Activated CD8-positive, alpha-beta T cell treated with anti-CD3 and anti-CD28 coated beads for 36 hours (primary cell): ENCODE data around the gene RTKN2. TPM values are rescaled to one million over a fixed set of nuclear protein-coding genes. Genes with fewer than 3 reads are reported as not detected.

Experiments used
- ATAC-seq: fragments of 200-7000 bp; cut with Tn5 transposase; one replicate; pipeline ENCODE4 v1.10.0; 2021; ENCODE audit warnings: mild to moderate bottlenecking, moderate library complexity
- CTCF ChIA-PET: fragments of 350-600 bp; sonication (Branson Sonifier 250); formaldehyde crosslinking; loops from one replicate; lab custom pipeline; 2021; ENCODE audit warnings: antibody characterized with exemption; lab: Charles Lee
- POLR2A ChIA-PET: fragments of 350-600 bp; sonication (Branson Sonifier 250); formaldehyde crosslinking; loops from one replicate; lab custom pipeline; 2021; ENCODE audit warnings: antibody characterized with exemption; lab: Charles Lee
- DNase-seq: peaks from one replicate; pipeline ENCODE4 v3.0.0-alpha.2; 2020
- H3K27ac Mint-ChIP-seq: one replicate; pipeline ENCODE4 v1.8.0; 2021; ENCODE audit warnings: mild to moderate bottlenecking, mixed read lengths
- H3K27me3 Mint-ChIP-seq: one replicate; pipeline ENCODE4 v1.8.0; 2021; ENCODE audit warnings: mixed read lengths
- H3K36me3 Mint-ChIP-seq: one replicate; pipeline ENCODE4 v1.8.0; 2021; ENCODE audit warnings: low read depth, mixed read lengths
- H3K4me1 Mint-ChIP-seq: one replicate; pipeline ENCODE4 v1.8.0; 2021; ENCODE audit warnings: low read depth, mixed read lengths
- H3K4me3 Mint-ChIP-seq: one replicate; pipeline ENCODE4 v1.8.0; 2021; ENCODE audit warnings: mild to moderate bottlenecking, moderate library complexity, mixed read lengths
- H3K9me3 Mint-ChIP-seq: one replicate; pipeline ENCODE4 v1.8.0; 2021; ENCODE audit warnings: mixed read lengths
- CTCF ChIP-seq: fragments of 200-600 bp; IDR thresholded peaks from one replicate; pipeline ENCODE4 v1.8.0; 2022; ENCODE audit warnings: antibody characterized with exemption, mild to moderate bottlenecking
- intact Hi-C: fragments of 100-400 bp; cut with micrococcal nuclease; formaldehyde crosslinking; loops from one replicate; pipeline ENCODE4 v1.10.0; 2022
- total RNA-seq, 2 experiments: library from RNA; stranded (reverse); gene quantifications; one replicate each; pipeline ENCODE4 v1.2.3, GENCODE V29; 2021

Gene RTKN2
- total RNA-seq, 2 experiments from 2014 or later, result 1.1 to 1.4 TPM

DNA sequence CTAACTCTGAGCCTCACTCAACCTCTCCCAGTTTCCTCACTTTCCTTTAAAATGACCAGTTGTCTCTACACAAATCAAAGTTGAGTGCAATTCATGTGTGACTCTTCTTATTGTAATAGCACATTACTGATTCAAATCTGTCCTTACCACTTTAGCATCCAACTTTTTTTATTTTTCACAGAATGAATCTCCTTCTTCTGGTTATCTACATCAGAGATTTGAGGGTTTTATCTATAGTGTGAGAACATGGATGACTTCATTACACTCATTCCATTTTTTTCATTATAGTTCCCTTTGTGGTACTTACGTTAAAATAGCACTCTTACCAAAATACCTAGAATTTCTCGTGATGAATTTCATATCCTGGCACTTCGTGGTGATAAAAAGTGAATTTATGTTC lies 43.3 kb downstream of the RTKN2 start:
- H3K27ac Mint-ChIP-seq, result no peak overlapping the region
- ChIA-PET CTCF (no interaction called here), POLR2A (interaction anchor here (0.9 kb wide), 1 partner anchor 12 kb away, joined by 3 read pairs; no protein-coding TSS in a partner anchor)
- H3K36me3 Mint-ChIP-seq, result no peaks in the 10 kb centered on the region
- no peak for TF ChIP-seq CTCF
- no peaks in the 10 kb centered on the region for H3K9me3 Mint-ChIP-seq
- peaks cover 4% of the 10 kb centered on the region for H3K4me1 Mint-ChIP-seq
- no peaks in the 10 kb centered on the region for H3K27me3 Mint-ChIP-seq
- intact Hi-C loops, result no loop called here
- DNase-seq, result no peak
- H3K4me3 Mint-ChIP-seq, result no peak overlapping the region
- peak; percentile 61 for ATAC-seq

DNA sequence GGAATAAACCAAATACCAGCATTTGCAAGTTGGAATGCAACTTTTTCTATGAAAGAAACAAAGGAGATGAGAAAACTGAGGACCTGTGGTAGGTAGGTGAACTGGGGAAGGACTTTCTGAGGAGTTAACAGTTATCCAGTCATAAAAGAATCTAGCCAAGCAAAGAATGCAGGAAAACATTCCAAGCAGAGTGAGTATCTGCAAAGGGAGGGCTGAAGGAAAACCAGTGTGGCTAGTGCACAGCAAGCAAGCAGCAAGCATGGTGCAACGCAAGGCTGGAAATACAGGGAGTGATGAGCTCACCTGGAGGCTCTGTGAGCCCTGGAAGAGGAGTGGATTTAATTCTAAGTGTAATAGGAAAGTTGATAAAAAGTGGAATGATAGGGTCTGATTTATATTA lies 44.0 kb downstream of the RTKN2 start:
- H3K27me3 Mint-ChIP-seq, result no peaks in the 10 kb centered on the region
- no peak overlapping the region for H3K27ac Mint-ChIP-seq
- H3K4me3 Mint-ChIP-seq, result no peak overlapping the region
- CTCF ChIA-PET, result no interaction called here
- no peak for TF ChIP-seq CTCF
- H3K9me3 Mint-ChIP-seq, result no peaks in the 10 kb centered on the region
- H3K36me3 Mint-ChIP-seq, result no peaks in the 10 kb centered on the region
- peaks cover 2% of the 10 kb centered on the region for H3K4me1 Mint-ChIP-seq
- DNase-seq, result no peak
- no peak for ATAC-seq
- POLR2A ChIA-PET, result interaction anchor here (0.9 kb wide), 1 partner anchor 12 kb away, joined by 3 read pairs; no protein-coding TSS in a partner anchor
- intact Hi-C loops, result no loop called here

GRCh38 chr10:62217683-62218082 lies 51.0 kb downstream of the RTKN2 start:
- intact Hi-C loops, result no loop called here
- no peak for ATAC-seq
- Mint-ChIP-seq H3K4me3 (no peak overlapping the region), H3K4me1 (peaks cover 3% of the 10 kb centered on the region), H3K9me3 (peaks cover 1% of the 10 kb centered on the region), H3K27me3 (no peaks in the 10 kb centered on the region), H3K27ac (no peak overlapping the region), H3K36me3 (peaks cover 2% of the 10 kb centered on the region)
- ChIA-PET POLR2A (interaction anchor here (0.7 kb wide), 1 partner anchor 28 kb away, joined by 3 read pairs; no protein-coding TSS in a partner anchor), CTCF (no interaction called here)
- DNase-seq, result no peak
- no peak for TF ChIP-seq CTCF

DNA sequence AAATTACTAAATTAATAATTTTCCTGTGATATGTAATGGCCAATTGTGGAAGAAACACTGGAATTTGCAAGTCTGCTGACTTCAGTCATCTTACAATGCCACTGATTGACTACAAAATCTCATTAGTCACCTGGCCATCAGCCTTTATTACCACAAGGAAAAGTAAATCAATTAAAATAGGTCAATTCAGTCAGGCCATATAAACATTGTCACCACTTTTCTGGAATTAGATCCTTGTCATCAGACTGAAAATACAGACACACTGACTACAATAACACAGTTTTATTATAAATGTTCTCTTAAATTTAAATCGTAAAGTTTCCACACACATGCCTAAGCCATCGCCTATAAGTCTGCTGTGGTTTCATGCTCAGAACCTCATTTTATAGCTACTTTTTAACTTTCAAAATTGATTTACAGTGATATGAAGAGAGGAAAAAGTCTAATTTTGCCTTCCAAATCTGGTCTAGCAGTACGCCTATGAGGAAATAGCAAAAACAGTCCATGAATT lies 54.2 kb downstream of the RTKN2 start:
- Mint-ChIP-seq H3K4me3 (no peak overlapping the region), H3K36me3 (peaks cover 2% of the 10 kb centered on the region), H3K4me1 (peaks cover 3% of the 10 kb centered on the region), H3K27me3 (no peaks in the 10 kb centered on the region), H3K9me3 (peaks cover 3% of the 10 kb centered on the region), H3K27ac (no peak overlapping the region)
- POLR2A ChIA-PET, result interaction anchor here (0.6 kb wide), 1 partner anchor 564 kb away, joined by 3 read pairs; no protein-coding TSS in a partner anchor
- no peak for DNase-seq
- no peak for ATAC-seq
- no peak for TF ChIP-seq CTCF
- intact Hi-C loops, result no loop called here
- CTCF ChIA-PET, result no interaction called here

DNA sequence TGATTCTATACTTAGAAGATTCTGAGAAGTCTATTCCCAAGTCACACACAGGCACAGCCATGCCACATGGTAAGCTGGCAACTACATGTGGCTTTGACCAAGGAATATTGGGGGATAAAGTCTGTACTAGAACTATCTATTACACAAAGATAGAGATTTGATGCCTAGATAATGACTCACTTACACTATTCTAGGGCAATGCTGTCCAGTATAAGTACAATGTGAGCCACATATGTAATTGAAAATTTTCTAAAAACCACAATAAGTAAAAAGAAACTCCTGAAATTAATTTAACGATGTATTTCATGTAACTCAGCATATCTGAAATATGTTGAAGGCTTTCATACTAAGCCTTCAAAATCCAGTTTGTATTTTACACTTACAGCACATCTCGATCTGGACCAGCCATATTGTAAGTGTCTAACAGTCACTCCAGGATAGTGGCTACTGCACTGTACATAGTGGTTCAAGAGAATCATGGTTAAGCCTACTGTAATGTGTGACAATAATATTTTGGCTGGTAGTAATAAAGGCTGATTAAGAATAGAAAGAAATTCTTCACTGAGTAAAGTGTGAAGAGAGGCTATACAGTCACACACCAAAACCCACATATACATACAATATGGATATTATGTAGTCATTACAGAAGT lies 62.8 kb downstream of the RTKN2 start:
- CTCF ChIA-PET, result interaction anchor here (0.6 to 1.2 kb wide), 4 partner anchors 14 to 272 kb away, joined by 3 read pairs; no protein-coding TSS in a partner anchor
- POLR2A ChIA-PET, result interaction anchor here (0.6 kb wide), 1 partner anchor 76 kb away, joined by 4 read pairs; no protein-coding TSS in a partner anchor
- ATAC-seq (no peak), DNase-seq (no peak)
- H3K27ac Mint-ChIP-seq, result no peak overlapping the region
- H3K4me1 Mint-ChIP-seq, result peaks cover 4% of the 10 kb centered on the region
- H3K27me3 Mint-ChIP-seq, result no peaks in the 10 kb centered on the region
- intact Hi-C loops, result no loop called here
- H3K9me3 Mint-ChIP-seq, result peaks cover 2% of the 10 kb centered on the region
- no peaks in the 10 kb centered on the region for H3K36me3 Mint-ChIP-seq
- TF ChIP-seq CTCF, result no peak
- H3K4me3 Mint-ChIP-seq, result no peak overlapping the region
